Measurements from ENCODE around the gene TXN. TPM values are rescaled to one million over a fixed set of nuclear protein-coding genes. Genes with fewer than 3 reads are reported as not detected.
"Not testable (repeated sequence)": the region's sequence is repeated elsewhere in the genome, so short reads cannot be mapped to it uniquely, and the experiment has no call there.

The TXN gene
- total RNA-seq, 4 donors from 2014 or later = 134 to 276 (median 142) TPM

DNA sequence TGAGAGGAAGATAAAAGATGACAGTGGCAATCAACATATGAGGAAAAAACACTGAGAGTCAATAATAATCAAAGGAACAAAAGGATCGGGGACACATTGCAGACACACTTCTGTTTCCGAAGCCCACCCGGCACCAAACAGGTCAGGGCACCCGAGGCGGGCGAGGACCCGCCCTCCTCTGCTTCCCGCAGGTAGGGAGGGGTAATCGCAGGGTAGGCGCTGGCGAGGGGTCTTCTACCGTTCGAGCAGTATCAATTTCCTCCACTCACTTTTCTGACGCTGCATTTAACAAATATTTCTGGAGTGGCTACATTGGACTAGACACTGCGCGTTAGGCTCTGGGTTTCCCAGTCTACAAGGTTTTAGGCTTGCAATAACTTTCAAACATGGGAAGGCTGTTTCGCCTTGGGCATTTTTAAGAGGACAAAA, 1.3 kb downstream of the TXN start:
- TF ChIP-seq, protein P1, sequence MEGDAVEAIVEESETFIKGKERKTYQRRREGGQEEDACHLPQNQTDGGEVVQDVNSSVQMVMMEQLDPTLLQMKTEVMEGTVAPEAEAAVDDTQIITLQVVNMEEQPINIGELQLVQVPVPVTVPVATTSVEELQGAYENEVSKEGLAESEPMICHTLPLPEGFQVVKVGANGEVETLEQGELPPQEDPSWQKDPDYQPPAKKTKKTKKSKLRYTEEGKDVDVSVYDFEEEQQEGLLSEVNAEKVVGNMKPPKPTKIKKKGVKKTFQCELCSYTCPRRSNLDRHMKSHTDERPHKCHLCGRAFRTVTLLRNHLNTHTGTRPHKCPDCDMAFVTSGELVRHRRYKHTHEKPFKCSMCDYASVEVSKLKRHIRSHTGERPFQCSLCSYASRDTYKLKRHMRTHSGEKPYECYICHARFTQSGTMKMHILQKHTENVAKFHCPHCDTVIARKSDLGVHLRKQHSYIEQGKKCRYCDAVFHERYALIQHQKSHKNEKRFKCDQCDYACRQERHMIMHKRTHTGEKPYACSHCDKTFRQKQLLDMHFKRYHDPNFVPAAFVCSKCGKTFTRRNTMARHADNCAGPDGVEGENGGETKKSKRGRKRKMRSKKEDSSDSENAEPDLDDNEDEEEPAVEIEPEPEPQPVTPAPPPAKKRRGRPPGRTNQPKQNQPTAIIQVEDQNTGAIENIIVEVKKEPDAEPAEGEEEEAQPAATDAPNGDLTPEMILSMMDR (IDR thresholded peaks at IDR 0.05) = no peak
- TF ChIP-seq POLR2A (IDR thresholded peaks at IDR 0.05) (no peak), POLR2AphosphoS5 (IDR thresholded peaks at IDR 0.05) (no peak), EP300 (IDR thresholded peaks at IDR 0.05) (no peak)

DNA sequence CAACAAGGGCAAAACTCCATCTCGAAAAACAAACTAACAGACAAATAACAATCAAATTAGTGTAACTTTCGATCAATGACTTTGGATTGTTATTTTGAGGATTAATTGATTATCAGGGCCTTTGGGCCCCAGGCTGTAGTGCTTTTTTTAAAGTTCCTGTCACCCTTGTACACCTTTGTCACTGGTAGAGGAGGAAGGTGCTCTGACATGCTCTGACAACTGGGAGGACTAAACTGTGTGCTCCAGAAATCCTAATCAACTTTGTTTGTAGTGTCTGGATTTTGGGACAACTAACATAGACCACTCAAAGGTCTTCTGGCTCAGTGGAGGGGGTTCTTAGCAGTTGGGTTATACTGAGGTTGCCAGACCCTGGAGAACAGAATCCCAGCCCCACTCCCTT, 1.8 kb downstream of the TXN start:
- TF ChIP-seq, protein P1 (IDR thresholded peaks at IDR 0.05) = no peak
- TF ChIP-seq POLR2AphosphoS5 (IDR thresholded peaks at IDR 0.05) (no peak), EP300 (IDR thresholded peaks at IDR 0.05) (no peak), POLR2A (IDR thresholded peaks at IDR 0.05) (no peak)
- H3K36me3 ChIP-seq = peaks cover 0 to 16% of the 10 kb centered on the region in 2 donors
- no peaks in the 10 kb centered on the region for H3K27me3 ChIP-seq
- peaks cover 0 to 59% (median 7%) of the 10 kb centered on the region in 3 donors for H3K4me1 ChIP-seq
- H3K9me3 ChIP-seq = no peaks in the 10 kb centered on the region
- WGBS, 2 donors (ENCODE audit: low coverage in 1 of 2) = 79 to 83% methylated on average over 2 of the region's 2 CpGs
- no peak for ATAC-seq
- peak overlapping the region in 3 of 4 donors; percentile 83 to 93 (median 90) for H3K27ac ChIP-seq
- peak overlapping the region; percentile 85 to 99 for H3K4me3 ChIP-seq

More for the DNA sequence above, 1.3 kb downstream of the TXN start:
- peaks cover 0 to 10% of the 10 kb centered on the region in 2 donors for H3K36me3 ChIP-seq
- H3K9me3 ChIP-seq = no peaks in the 10 kb centered on the region
- 10 to 11% methylated on average over 5 to 14 of the region's 17 CpGs for WGBS, 2 donors (ENCODE audit: low coverage in 1 of 2)
- H3K4me3 ChIP-seq = peak overlapping the region; percentile 85 to 99
- peak overlapping the region; percentile 83 to 94 (median 92) for H3K27ac ChIP-seq
- peaks cover 0 to 59% (median 7%) of the 10 kb centered on the region in 3 donors for H3K4me1 ChIP-seq
- no peaks in the 10 kb centered on the region for H3K27me3 ChIP-seq
- ATAC-seq = no peak

DNA sequence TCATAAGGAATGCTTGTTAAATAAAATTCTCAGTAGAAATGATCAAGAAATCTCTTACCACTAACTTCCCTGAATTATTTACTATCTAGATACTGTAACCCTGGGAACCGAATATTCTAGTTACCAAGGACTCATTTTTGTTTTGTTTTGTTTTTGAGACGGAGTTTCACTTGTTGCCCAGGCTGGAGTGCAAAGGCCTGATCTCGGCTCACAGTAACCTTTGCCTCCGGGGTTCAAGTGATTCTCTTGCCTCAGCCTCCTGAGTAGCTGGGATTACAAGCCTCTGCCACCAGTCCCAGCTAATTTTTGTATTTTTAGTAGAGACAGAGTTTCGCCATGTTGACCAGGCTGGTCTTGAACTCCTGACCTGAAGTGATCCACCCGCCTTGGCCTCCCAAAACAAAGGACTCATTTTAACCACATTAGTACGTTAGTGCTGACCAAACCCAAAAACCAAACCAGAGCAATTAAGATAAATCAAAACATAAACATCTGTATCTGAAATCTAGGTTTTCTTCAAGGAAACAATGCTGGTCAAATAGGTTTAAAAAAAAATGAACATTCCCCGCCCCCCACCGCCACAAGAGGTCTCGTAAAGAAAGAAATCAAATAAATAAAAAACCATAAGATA, 3.7 kb downstream of the TXN start:
- H3K36me3 ChIP-seq = peaks cover 0 to 34% of the 10 kb centered on the region in 2 donors
- peak overlapping the region in 1 of 4 donors; percentile 31 for H3K27ac ChIP-seq
- 29 to 48% methylated on average over 1 to 9 of the region's 10 CpGs for WGBS, 2 donors (ENCODE audit: low coverage in 1 of 2)
- H3K4me1 ChIP-seq = peaks cover 0 to 51% (median 7%) of the 10 kb centered on the region in 3 donors
- ATAC-seq = no peak
- no peak overlapping the region for H3K4me3 ChIP-seq
- no peaks in the 10 kb centered on the region for H3K9me3 ChIP-seq
- H3K27me3 ChIP-seq = no peaks in the 10 kb centered on the region
- no peak for TF ChIP-seq POLR2A (IDR thresholded peaks at IDR 0.05)
- TF ChIP-seq, protein P1 (IDR thresholded peaks at IDR 0.05) = no peak
- TF ChIP-seq EP300 (IDR thresholded peaks at IDR 0.05) = no peak
- no peak for TF ChIP-seq POLR2AphosphoS5 (IDR thresholded peaks at IDR 0.05)

DNA sequence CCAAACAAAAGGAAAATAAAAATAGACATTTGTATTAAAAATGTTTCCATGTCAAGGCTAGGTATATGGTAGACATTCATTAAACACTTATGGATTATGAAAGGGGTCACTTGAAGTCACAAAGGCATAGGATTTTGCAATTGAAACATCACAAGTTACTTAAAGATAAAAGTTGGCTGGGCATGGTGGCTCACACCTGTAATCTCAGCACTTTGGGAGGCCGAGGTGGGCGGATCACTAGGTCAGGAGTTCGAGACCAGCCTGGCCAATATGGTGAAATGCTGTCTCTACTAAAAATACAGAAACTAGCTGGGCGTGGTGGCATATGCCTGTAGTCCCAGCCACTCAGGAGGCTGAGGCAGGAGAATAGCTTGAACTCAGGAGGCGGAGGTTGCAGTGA, 4.5 kb downstream of the TXN start:
- not testable (repeated sequence) for H3K27me3 ChIP-seq, H3K27ac ChIP-seq, H3K9me3 ChIP-seq, H3K4me3 ChIP-seq, ATAC-seq
- H3K36me3 ChIP-seq = peaks cover 0 to 43% of the 10 kb centered on the region in 2 donors
- 91 to 100% methylated on average over 1 to 5 of the region's 5 CpGs for WGBS, 2 donors (ENCODE audit: low coverage in 1 of 2)
- H3K4me1 ChIP-seq = peaks cover 0 to 44% (median 7%) of the 10 kb centered on the region in 3 donors

DNA sequence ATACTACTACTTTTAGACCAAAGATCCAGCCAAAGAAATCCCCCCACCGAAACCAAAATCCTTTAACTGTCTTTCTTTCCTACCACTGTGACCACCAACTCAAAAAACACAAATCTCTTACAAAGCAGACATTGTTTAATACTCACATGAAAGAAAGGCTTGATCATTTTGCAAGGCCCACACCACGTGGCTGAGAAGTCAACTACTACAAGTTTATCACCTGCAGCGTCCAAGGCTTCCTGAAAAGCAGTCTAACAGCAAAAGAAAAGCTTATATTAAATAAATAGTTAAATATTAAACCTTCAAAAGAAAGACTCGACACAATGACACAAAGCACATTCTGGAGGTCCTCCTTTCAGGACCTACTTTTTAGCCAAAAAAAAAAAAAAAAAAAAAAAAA, 5.1 kb downstream of the TXN start:
- H3K4me3 ChIP-seq = no peak overlapping the region
- no peaks in the 10 kb centered on the region for H3K9me3 ChIP-seq
- no peak overlapping the region for H3K27ac ChIP-seq
- no peak for ATAC-seq
- H3K36me3 ChIP-seq = peaks cover 0 to 48% of the 10 kb centered on the region in 2 donors
- TF ChIP-seq, protein P1 (IDR thresholded peaks at IDR 0.05) = no peak
- TF ChIP-seq POLR2A (IDR thresholded peaks at IDR 0.05) (no peak), POLR2AphosphoS5 (IDR thresholded peaks at IDR 0.05) (no peak), EP300 (IDR thresholded peaks at IDR 0.05) (no peak)
- 87 to 89% methylated on average over 4 of the region's 4 CpGs for WGBS, 2 donors (ENCODE audit: low coverage in 1 of 2)
- no peaks in the 10 kb centered on the region for H3K27me3 ChIP-seq
- peaks cover 0 to 44% (median 7%) of the 10 kb centered on the region in 3 donors for H3K4me1 ChIP-seq
